Measurements from ENCODE around the gene CCDC12.

DNA sequence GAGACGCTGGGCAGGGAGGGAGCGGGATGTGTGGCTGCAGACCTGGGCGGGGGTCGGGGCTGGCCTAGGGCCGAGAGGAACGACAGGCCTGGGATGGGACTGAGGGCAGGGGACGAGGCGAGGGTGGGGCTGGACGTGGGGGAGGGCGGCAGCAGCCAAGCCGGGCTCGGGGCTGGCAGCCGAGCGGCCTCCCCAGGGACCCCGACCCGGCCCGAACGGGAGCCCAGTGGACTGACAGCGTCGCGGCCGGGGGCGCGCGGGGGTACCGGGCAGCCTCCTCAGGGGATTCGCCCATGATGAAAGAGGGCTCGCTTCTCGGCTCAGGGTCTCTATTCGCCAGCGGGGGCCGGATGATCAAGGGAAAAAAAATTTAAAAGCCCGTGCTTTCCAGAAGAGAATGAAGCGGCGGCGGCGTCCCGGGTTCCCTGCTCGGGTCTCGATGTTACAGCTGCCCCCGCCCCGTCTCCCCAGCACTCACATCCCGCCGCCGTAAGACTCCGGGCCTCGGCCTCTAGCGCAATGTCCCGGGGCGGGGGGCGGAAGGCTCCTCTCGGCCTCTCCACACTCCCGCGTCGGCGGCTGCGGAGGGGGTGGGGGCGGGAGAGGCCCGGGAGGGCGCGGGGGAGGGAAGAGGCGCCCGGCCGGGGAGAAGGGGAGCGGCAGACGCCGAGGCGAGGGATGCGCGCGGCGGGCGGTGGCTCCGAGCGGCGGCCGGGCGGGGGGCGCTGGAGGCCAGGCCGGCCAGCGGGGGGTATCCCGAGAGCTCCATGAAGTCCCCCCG, 94.8 kb downstream of the CCDC12 start:
- TF ChIP-seq EZH2 (IDR thresholded peaks at IDR 0.05; ENCODE audit: insufficient read depth, poor library complexity, severe bottlenecking), result peak; percentile 90
- 0 out of 2 replicates have a peak, but pooled peaks have one; percentile 44 for TF ChIP-seq EZH2phosphoT487 (IDR thresholded peaks at IDR 0.05; ENCODE audit: insufficient read depth, low read depth)

All from GM23248 (cell line).